Testis (tissue), 3 donors: ENCODE measurements around the gene NUBPL. TPM values are rescaled to one million over a fixed set of nuclear protein-coding genes. Genes with fewer than 3 reads are reported as not detected.

Experiments
- DNase-seq: peaks from one replicate; pipeline ENCODE4 v3.0.0-alpha.2; 2019
- H3K27ac ChIP-seq, 2 donors: fragments of 200-600 bp; sonication (generic); one replicate each; pipeline ENCODE4 v1.5.1; 2019
- H3K27me3 ChIP-seq: fragments of 200-600 bp; sonication (generic); one replicate; pipeline ENCODE4 v1.5.1; 2019
- H3K36me3 ChIP-seq: fragments of 200-600 bp; sonication (generic); one replicate; pipeline ENCODE4 v1.5.1; 2017; ENCODE audit warnings: low read depth; ENCODE audit errors: missing control alignments
- H3K4me1 ChIP-seq: fragments of 200-600 bp; sonication (generic); one replicate; pipeline ENCODE4 v1.5.1; 2019
- H3K4me3 ChIP-seq, 2 donors: fragments of 200-600 bp; sonication (generic); one replicate each; pipeline ENCODE4 v1.5.1; 2017 to 2019
- H3K9me3 ChIP-seq: fragments of 200-600 bp; sonication (generic); one replicate; pipeline ENCODE4 v1.5.1; 2017
- CTCF ChIP-seq, 3 experiments: fragments of 450-650 bp in 2 of 3; fragments of 200-600 bp in 1 of 3; sonication (generic) in 1 of 3; IDR thresholded peaks; one replicate each; pipeline ENCODE4 v1.5.1; 2016 to 2019; ENCODE audit warnings: antibody characterized with exemption in 3 of 3, mild to moderate bottlenecking in 2 of 3, moderate library complexity in 1 of 3
- POLR2A ChIP-seq: fragments of 450-650 bp; IDR thresholded peaks from one replicate; pipeline ENCODE4 v1.6.1; 2017; ENCODE audit warnings: antibody characterized with exemption, mild to moderate bottlenecking, moderate library complexity
- WGBS, 2 donors: methylation state at CpG; one replicate each; pipeline ENCODE4 v1.1.5; 2018; 5-methylcytosine and 5-hydroxymethylcytosine counted together
- intact Hi-C: fragments of 100-400 bp; cut with DNase I; formaldehyde crosslinking; loops from one replicate; pipeline ENCODE4 v1.15.1; 2023; ENCODE audit warnings: low total_unique reads
- polyA plus RNA-seq: library from polyadenylated mRNA; stranded (reverse); fragments of 350-450 nt; fragmentation: Illumina TruSeq; extraction: RNeasy Lipid Tissue Mini Kit (QIAGEN cat#74804); gene quantifications from one replicate; pipeline ENCODE4 v1.2.3, GENCODE V29; 2014; ENCODE audit warnings: low read depth, low replicate concordance; ENCODE audit not compliant: insufficient read depth
- total RNA-seq, 2 donors: library from RNA; depleted of rRNA; stranded (reverse); fragments of >200 nt; gene quantifications; one replicate each; pipeline ENCODE4 v1.2.3, GENCODE V29; 2016

Gene NUBPL
- total and polyA plus RNA-seq, 3 donors from 2014 or later, result 7.8 to 25.0 (median 19.8) TPM

GRCh38 chr14:31827325-31827724 lies 266.1 kb downstream of the NUBPL start:
- no peaks in the 10 kb centered on the region for H3K4me1 ChIP-seq
- no peak overlapping the region for H3K4me3 ChIP-seq
- no peaks in the 10 kb centered on the region for H3K9me3 ChIP-seq
- intact Hi-C loops, result no loop called here
- H3K27ac ChIP-seq, result no peak overlapping the region
- no peak for DNase-seq
- TF ChIP-seq CTCF (IDR thresholded peaks at IDR 0.05), result no peak
- no peaks in the 10 kb centered on the region for H3K36me3 ChIP-seq
- H3K27me3 ChIP-seq, result no peaks in the 10 kb centered on the region

GRCh38 chr14:31828946-31829868 lies 268.0 kb downstream of the NUBPL start:
- H3K36me3 ChIP-seq, result no peaks in the 10 kb centered on the region
- H3K27ac ChIP-seq, result no peak overlapping the region
- no peaks in the 10 kb centered on the region for H3K9me3 ChIP-seq
- no peak for DNase-seq
- intact Hi-C loops, result no loop called here
- no peak overlapping the region for H3K4me3 ChIP-seq
- TF ChIP-seq CTCF (IDR thresholded peaks at IDR 0.05) (no peak), POLR2A (no peak)
- WGBS, 2 donors, result 72 to 78% methylated on average over 3 of the region's 3 CpGs
- H3K4me1 ChIP-seq, result no peaks in the 10 kb centered on the region
- H3K27me3 ChIP-seq, result no peaks in the 10 kb centered on the region

- no peak for DNase-seq
- Histone ChIP-seq H3K4me1 (no peaks in the 10 kb centered on the region), H3K27ac (no peak overlapping the region), H3K27me3 (no peaks in the 10 kb centered on the region), H3K36me3 (no peaks in the 10 kb centered on the region), H3K9me3 (no peaks in the 10 kb centered on the region), H3K4me3 (no peak overlapping the region)
- TF ChIP-seq POLR2A, result no peak
- TF ChIP-seq CTCF (IDR thresholded peaks at IDR 0.05), result no peak
- intact Hi-C loops, result no loop called here
- WGBS, 2 donors, result 58 to 77% methylated on average over 1 of the region's 1 CpG
Observed at GRCh38 chr14:31834616-31835015, 273.4 kb downstream of the NUBPL start.

GRCh38 chr14:31835049-31835448 lies 273.8 kb downstream of the NUBPL start:
- intact Hi-C loops, result no loop called here
- DNase-seq, result no peak
- 86 to 96% methylated on average over 2 of the region's 2 CpGs for whole genome bisulfite sequencing, 2 donors
- Histone ChIP-seq H3K36me3 (no peaks in the 10 kb centered on the region), H3K4me3 (no peak overlapping the region), H3K9me3 (no peaks in the 10 kb centered on the region), H3K27ac (no peak overlapping the region), H3K27me3 (no peaks in the 10 kb centered on the region), H3K4me1 (no peaks in the 10 kb centered on the region)
- TF ChIP-seq CTCF (IDR thresholded peaks at IDR 0.05) (no peak), POLR2A (no peak)

GRCh38 chr14:31837031-31837430 lies 275.8 kb downstream of the NUBPL start:
- no peak for DNase-seq
- no peak overlapping the region for H3K4me3 ChIP-seq
- no peaks in the 10 kb centered on the region for H3K9me3 ChIP-seq
- intact Hi-C loops, result no loop called here
- no peaks in the 10 kb centered on the region for H3K27me3 ChIP-seq
- H3K27ac ChIP-seq, result no peak overlapping the region
- 76 to 87% methylated on average over 5 of the region's 5 CpGs for WGBS, 2 donors
- no peaks in the 10 kb centered on the region for H3K36me3 ChIP-seq
- no peak for TF ChIP-seq POLR2A
- no peak for TF ChIP-seq CTCF (IDR thresholded peaks at IDR 0.05)
- H3K4me1 ChIP-seq, result no peaks in the 10 kb centered on the region
